ENCODE results near the gene PACS2. TPM values are rescaled to one million over a fixed set of nuclear protein-coding genes. Genes with fewer than 3 reads are reported as not detected.

Gene PACS2
- total RNA-seq, 4 donors from 2014 or later, result 61.5 to 91.1 (median 74.7) TPM

- WGBS, 2 donors (ENCODE audit: low coverage in 1 of 2), result 96 to 100% methylated on average over 1 to 5 of the region's 40 CpGs
- H3K4me1 ChIP-seq, result peaks cover 0 to 29% (median 11%) of the 10 kb centered on the region in 3 donors
- no peaks in the 10 kb centered on the region for H3K9me3 ChIP-seq
- no peak overlapping the region for H3K4me3 ChIP-seq
- H3K27ac ChIP-seq, result no peak overlapping the region
- no peaks in the 10 kb centered on the region for H3K27me3 ChIP-seq
- ATAC-seq, result no peak
- TF ChIP-seq CTCF (IDR thresholded peaks at IDR 0.05) (no peak), POLR2AphosphoS5 (IDR thresholded peaks at IDR 0.05) (no peak), EP300 (IDR thresholded peaks at IDR 0.05) (no peak), POLR2A (IDR thresholded peaks at IDR 0.05) (no peak)
- peaks cover 0 to 66% of the 10 kb centered on the region in 2 donors for H3K36me3 ChIP-seq
Measured at GRCh38 chr14:105392131-105393090, 77.9 kb downstream of the PACS2 start.

- ATAC-seq, result no peak
- 90 to 100% methylated on average over 7 to 8 of the region's 14 CpGs for WGBS, 2 donors (ENCODE audit: low coverage in 1 of 2)
- no peaks in the 10 kb centered on the region for H3K9me3 ChIP-seq
- no peak overlapping the region for H3K27ac ChIP-seq
- no peak overlapping the region for H3K4me3 ChIP-seq
- H3K27me3 ChIP-seq, result no peaks in the 10 kb centered on the region
- H3K36me3 ChIP-seq, result peaks cover 0 to 58% of the 10 kb centered on the region in 2 donors
- no peak for TF ChIP-seq POLR2A (IDR thresholded peaks at IDR 0.05)
- TF ChIP-seq EP300 (IDR thresholded peaks at IDR 0.05), result no peak
- no peak for TF ChIP-seq CTCF (IDR thresholded peaks at IDR 0.05)
- TF ChIP-seq POLR2AphosphoS5 (IDR thresholded peaks at IDR 0.05), result no peak
- peaks cover 0 to 35% (median 15%) of the 10 kb centered on the region in 3 donors for H3K4me1 ChIP-seq
Measured at GRCh38 chr14:105393151-105393550, 78.6 kb downstream of the PACS2 start.

- no peak for TF ChIP-seq CTCF (IDR thresholded peaks at IDR 0.05)
- TF ChIP-seq POLR2AphosphoS5 (IDR thresholded peaks at IDR 0.05), result no peak
- no peak for TF ChIP-seq POLR2A (IDR thresholded peaks at IDR 0.05)
- no peak for TF ChIP-seq EP300 (IDR thresholded peaks at IDR 0.05)
- H3K27ac ChIP-seq, result no peak overlapping the region
- H3K4me1 ChIP-seq, result peaks cover 0 to 37% (median 21%) of the 10 kb centered on the region in 3 donors
- H3K9me3 ChIP-seq, result no peaks in the 10 kb centered on the region
- 82% methylated on average over 9 of the region's 25 CpGs; no CpG with 5 or more reads in 1 of the 2 donors for WGBS, 2 donors (ENCODE audit: low coverage in 1 of 2)
- H3K36me3 ChIP-seq, result peaks cover 0 to 56% of the 10 kb centered on the region in 2 donors
- no peaks in the 10 kb centered on the region for H3K27me3 ChIP-seq
- no peak for ATAC-seq
- H3K4me3 ChIP-seq, result no peak overlapping the region
Measured at GRCh38 chr14:105394714-105395537, 80.4 kb downstream of the PACS2 start.

- WGBS, 2 donors (ENCODE audit: low coverage in 1 of 2), result 90% methylated on average over 2 of the region's 8 CpGs; no CpG with 5 or more reads in 1 of the 2 donors
- Histone ChIP-seq H3K27ac (no peak overlapping the region), H3K4me1 (peaks cover 0 to 35% (median 17%) of the 10 kb centered on the region in 3 donors), H3K36me3 (peaks cover 0 to 62% of the 10 kb centered on the region in 2 donors), H3K9me3 (no peaks in the 10 kb centered on the region), H3K4me3 (no peak overlapping the region), H3K27me3 (no peaks in the 10 kb centered on the region)
- TF ChIP-seq POLR2A (IDR thresholded peaks at IDR 0.05), result no peak
- TF ChIP-seq POLR2AphosphoS5 (IDR thresholded peaks at IDR 0.05), result no peak
- no peak for TF ChIP-seq EP300 (IDR thresholded peaks at IDR 0.05)
- no peak for TF ChIP-seq CTCF (IDR thresholded peaks at IDR 0.05)
- no peak for ATAC-seq
Measured at GRCh38 chr14:105395538-105395854, 80.9 kb downstream of the PACS2 start.
